UCSD-AML1 (cell line): ENCODE results near the gene CWC27.

Experiments
- DNase-seq: peaks from one replicate; lab custom pipeline; 2025; ENCODE audit not compliant: unreplicated experiment; lab: John Stamatoyannopoulos, UW

Gene CWC27

DNA sequence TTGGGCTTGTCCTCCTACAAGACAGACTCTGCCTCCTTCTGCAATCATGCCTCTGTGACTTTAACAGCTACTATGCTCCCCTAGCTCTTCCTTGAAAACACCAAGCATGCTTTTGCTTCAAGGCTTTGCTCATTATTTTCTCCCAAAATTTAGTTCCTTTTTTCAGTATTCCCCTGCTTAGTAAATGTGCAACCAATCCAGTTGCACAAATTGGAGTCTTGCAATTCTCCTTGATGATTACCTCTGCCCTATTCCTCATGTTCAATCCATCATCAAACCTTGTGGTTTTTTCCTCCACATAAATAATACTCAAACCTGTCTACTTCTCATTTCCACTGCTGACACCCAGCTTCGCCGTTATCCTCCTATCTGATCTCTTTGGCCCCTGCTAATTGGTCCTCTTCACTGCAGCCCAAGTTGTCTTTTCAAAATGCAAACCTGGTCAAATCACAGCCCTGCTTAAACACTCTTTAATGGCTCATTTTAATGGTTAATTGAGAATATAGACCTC is 296.3 kb downstream of the CWC27 start:
- no peak for DNase-seq

DNA sequence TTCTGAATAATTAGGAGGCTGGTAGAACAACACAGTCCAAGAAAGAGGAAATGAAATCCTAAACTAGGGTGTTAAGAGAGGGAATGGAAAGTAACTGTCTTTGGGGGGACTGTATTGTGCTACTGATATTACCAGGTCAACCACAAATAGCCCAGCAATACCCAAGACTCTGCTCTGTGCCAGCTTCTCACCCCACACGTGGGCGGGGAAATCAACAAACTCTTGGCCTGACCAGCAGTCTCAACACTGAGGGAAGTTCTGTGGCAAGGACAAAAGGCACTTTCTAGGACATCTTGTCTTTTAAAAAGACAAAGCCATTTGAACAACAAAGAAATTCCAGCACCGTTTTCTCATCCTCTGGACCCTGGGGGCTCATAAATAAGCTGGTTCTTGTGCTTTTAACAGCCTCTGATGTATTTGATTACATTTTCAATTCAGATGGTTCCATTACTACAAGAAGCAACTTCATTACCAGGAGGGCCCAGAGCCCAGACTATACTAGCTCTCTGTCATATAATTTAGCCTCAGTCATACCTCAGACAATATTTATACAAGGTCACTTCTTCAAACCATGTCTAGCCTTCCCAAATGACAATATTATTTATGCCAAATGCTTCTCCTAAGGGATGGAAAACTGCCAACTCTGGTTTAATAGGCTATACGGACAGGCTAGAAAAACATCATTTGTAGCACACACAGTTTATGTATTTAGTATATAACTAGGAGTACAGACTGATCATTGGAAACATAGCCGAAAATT is 297.8 kb downstream of the CWC27 start:
- no peak for DNase-seq

DNA sequence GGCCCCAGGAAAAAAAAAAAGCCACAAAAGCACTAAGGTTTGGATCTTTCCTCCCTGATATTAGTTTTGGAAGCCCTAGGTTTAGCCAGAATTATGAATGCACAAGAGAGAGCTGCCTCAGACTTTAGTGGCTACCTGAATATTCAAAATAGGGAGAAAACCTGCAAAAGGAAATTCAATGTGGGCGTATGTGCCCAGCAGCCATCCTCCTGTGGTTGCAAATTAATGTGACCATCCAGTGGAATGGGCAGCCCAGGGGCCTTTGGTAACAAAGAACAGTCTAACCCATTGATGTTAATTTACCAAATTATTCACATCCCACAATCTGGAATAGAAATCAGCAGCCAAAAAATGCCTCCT is 298.4 kb downstream of the CWC27 start:
- DNase-seq = no peak
